HTR-8/SVneo (cell line): Measurements from ENCODE around the gene DCP1B.

ENCODE experiments used
- DNase-seq: peaks from one replicate; pipeline ENCODE4 v3.0.0; 2011; ENCODE audit warnings: low spot score, mixed read lengths; ENCODE audit not compliant: insufficient read length
- FAIRE-seq: peaks from 2 replicates; lab custom pipeline; 2011; peaks lifted over from hg19 to GRCh38; lab: Jason Lieb, UNC

Gene DCP1B

GRCh38 chr12:1925684-1926006, 78.6 kb downstream of the DCP1B start:
- DNase-seq (no peak), FAIRE-seq (no peak)

- peak; percentile 80 for FAIRE-seq
- DNase-seq: no peak
These were observed 79.1 kb downstream of the DCP1B start for GRCh38 chr12:1924996-1925683.

DNA sequence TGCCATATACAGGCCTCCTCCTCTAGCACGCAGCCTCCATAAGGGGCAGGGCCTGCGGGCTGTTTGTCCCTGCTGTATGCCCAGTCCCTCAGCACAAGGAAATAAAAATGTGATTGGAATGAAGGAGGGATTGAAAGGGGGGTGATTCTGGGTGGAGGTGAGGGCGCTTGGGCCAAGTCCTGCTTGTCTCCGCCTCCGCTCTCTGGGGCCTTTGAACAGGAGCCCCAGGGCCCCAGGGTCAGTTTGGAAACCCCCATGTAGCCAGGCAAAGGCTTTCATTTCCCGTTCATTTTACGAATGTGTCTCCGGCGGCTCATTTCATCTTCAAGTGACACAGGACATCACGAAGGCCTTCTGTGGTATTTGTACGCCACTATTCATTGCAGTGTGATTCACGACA, 81.3 kb downstream of the DCP1B start:
- no peak for DNase-seq
- FAIRE-seq: no peak

- no peak for FAIRE-seq
- no peak for DNase-seq
These were observed 82.1 kb downstream of the DCP1B start for GRCh38 chr12:1922075-1922709.

DNA sequence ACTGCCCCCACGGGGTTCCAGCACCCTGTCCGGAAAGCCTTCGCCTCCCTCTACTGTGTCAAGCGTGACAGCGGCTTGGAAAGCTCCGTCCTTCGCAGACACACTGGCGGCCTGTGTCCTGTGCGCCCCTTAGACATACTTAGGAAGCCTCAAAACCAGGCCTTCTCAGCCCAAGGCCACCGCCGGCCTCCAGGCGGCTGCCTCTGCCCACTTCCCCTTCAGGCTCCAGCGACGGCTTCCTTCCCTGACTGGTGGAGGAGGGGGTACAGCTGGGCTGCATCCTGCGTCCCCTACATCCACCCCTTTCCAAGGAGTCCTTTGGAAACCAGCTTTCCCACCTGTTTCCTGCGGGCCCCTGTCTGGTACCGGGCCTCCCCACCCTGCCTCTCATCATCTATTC, 83.3 kb downstream of the DCP1B start:
- DNase-seq: no peak
- FAIRE-seq: no peak

DNA sequence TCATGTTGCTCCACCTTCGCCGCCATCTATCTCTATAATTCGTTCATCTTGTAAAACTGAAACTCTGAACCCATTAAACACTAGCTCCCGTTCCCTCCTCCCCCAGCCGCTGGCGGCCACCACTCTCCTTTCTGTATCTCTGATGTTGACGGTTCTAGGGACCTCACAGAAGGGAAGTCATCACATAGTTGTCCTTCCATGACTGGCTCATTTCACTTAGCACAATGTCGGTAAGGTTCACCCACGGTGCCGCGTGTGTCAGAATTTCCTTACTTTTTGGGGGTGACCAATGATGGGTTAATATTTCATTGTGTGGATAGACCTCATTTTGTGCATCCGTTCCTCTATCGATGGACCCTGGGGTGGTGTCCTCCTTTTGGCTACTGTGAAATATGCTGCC, 83.8 kb downstream of the DCP1B start:
- no peak for DNase-seq
- FAIRE-seq: peak; percentile 64

- FAIRE-seq (peak; percentile 13), DNase-seq (no peak)
These were observed 84.5 kb downstream of the DCP1B start for GRCh38 chr12:1919763-1920162.

- DNase-seq (no peak), FAIRE-seq (peak; percentile 62)
These were observed 85.0 kb downstream of the DCP1B start for GRCh38 chr12:1919284-1919683.

DNA sequence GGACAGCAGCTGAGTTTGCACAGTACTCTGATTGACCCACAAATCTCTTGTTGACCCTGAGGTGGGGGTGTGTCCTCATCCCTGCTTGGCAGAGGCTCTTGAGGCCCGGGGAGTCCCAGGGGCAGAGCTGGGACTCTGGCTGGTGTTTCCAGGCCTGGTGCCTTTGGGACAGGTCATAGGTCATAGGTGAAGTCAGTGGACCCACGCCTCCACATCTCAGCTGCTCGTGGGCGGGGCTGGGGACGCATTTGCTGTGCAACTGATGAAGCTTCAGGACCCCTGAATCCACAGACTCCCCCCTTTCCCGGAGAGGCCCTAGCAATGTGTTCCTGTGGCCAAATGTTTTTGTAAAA, 85.4 kb downstream of the DCP1B start:
- no peak for DNase-seq
- FAIRE-seq: no peak

DNA sequence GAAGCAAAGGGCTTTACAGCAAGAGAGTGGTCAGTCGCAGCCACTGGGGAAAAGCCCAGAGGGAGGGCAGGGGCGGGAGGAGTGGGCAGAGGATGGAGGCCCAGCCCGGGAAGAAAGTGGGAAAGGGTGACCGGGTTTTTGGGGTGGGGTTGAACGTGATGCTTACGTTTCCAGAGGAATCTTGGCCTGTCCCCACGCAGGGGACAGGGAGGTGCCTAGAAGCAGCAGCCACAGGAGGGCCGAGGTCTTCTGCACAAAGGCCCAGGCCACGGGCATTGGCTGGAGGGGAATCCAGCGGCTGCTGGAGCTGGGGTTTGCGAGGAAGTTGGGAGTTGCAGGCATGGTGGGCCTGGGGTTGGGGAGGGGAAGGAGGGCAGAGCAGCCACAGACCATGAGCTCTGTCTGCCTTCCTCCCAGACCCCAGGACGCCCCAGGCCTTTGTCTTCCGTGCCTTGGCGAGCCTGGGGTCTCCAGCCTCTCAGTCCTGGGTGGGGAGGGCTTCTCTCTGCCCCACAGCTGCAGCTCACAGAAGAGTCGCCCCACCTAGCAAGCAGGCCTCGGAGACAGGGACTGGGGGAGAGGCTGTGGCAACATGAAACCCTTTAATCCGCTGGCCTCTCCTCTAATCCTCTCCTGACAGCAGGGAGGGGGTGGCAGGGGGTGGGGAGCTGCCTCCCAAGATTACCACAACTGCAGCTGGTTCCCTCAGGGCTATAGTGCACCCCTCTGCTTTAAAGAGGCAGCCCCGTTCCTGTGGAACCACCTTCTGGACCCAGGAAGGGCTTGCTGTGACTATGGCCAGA, 86.0 kb downstream of the DCP1B start, which contains the start of gene CACNA2D4:
TSS of gene CACNA2D4 (minus strand) at position 572 of the 803 bp plus-strand sequence. CDS start at position 393, 179 bp downstream.
- DNase-seq (no peak), FAIRE-seq (no peak)

DNA sequence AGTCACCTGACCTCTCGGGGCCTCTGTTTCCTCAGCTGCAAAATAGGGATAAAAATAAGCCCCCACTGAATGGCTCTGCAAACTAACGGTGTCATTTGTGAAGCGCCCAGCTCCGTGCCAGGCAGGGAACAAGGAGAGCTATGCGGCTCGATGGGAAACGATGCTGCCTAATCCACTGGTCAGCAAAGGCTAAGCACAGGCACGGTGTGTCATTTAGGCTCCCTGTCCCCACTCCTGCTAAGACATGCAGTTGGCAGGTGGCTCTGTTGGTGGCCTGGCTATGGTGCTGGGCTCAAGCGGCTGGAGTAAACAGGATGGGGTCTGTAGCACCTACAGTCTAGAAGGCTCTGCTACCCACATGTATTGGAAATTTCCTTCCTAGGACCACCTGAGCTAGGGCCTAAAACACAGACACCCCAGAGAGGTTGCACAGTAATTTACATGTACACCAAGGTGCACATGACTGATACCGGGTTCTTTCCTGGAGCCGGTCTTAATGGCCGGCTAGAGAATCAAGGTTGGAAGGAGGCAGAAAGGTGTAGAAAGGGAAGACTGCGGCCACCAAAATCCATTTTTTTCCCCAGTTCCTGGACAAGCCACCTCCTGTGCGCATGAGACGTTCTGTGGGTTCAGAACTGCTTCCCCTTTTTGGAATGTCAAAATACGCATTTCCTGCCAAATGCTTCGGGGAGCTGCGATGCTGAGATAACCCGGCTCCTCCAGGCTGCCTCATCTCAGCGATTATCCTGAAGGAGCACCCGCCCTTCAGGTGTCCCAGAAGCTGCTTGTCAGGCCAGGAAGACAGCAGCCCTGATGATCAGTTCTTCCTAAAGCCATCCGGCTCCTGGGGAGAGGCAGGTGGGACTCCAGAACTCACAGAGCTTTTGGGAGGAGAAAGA, 86.8 kb downstream of the DCP1B start:
- FAIRE-seq (peak; percentile 40), DNase-seq (no peak)

DNA sequence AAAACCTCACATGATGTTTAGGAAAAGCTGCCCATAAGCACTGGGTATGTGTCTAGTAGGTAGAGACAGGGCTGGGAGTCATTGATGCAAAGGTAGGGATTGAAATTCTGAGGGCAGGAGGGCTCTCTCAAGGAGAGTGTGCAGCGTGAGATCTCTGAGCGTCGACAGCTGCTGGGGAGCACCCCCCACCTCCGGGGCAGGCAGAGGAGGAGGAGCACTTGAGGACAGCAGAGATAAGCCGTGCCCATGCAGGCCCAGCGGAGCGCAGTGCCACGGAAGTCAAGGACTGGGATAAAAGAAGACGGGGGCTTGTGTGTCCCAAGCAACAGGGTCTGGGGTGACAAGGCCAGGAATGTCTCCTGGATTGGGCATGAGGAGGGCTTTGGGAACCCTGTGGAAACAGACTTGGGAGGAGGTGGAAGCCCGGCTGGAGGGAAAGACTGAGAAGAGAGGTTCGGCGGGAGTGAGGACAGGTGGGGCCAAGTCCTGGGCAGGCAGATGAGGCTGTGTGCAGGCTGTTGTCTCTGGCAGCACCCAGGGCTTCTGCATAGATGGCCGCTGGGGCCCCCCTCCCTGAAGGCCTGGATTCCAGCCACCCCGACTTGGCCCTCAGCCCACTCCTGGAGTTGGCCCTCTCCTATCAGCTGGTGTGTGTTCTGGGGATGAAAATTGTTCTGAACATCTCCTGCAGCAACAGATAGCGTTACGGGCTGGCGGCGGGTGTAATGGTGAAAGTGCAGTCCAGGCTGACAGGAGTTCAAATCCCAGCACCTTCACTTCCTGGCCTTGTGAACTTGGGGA, 87.7 kb downstream of the DCP1B start:
- no peak for FAIRE-seq
- no peak for DNase-seq

DNA sequence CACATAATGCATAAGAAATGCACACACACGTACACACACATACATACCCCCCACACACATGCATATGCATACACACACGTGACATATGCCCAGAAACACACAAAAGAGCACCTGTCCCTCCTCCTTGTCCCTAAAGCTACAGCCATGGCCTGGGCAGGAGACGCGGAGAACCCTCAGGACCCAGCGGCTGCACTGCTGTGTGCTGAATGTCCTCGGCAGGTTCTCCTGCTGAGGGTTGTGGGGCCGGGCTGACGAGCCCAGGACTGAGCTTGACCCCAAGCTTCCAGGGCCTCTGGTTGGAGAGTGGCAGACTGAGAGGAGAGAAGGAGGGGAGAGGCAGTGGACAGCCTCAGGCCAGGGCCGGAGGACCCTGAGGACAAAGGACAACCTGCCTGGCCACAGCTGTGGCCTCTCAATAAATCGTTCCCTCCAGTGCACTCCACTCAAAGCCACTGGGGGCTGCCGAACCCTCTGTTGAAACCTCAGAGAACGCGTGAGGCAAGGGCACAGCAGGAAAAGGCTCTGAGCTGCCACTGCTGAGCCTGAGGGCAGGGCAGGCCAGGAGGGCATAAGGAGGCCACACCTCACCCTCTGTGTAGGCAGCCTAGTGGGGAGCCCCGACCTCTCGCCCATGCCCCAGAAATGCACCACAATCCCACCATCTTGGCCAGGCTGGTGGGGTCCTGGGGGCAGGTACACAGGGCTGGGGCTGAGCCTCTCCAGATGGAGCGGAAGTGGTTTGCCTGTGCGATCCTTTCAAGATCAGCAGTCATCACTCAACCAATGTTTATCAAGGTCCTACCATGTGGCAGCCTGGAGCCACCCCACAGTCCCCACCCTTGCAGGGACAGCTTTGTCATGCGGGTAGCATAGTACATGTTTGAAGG, 88.9 kb downstream of the DCP1B start:
- DNase-seq (no peak), FAIRE-seq (no peak)

- no peak for FAIRE-seq
These were observed 89.9 kb downstream of the DCP1B start for GRCh38 chr12:1914114-1914911.

DNA sequence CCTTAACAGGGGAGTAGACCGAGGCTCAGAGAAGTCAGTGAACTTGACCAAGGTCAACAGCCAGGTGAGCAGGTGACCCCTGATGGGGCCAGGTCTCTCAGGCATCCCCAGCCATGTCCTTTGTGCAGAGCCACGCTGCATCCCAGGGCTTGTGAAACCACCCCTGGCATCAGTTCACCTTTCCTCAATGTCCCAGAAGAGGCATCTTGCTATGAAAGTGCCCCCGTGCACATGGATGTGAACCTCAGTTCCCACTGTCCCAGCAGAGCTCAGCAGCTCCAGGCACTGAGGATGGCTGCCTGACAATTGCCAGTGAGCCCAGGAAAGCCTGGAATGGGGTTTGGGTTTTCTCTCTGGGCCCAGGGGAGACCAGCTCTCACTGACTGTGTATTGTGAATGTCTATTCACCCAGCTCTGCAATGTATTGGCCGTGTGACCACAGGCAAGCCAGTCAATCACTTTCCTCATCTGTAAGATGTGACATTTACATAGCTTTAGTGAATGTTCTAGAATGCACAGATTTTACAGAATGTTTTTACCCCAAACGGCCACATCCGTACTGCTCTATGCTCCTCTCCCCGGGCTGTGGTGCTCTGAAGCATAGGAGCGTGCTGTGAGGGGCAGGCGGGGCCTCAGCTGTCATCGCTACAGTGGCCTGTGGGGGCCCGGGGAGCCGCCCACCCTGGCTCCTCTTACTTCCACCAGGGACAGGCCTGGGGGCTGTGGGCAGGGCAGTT, 90.7 kb downstream of the DCP1B start:
- no peak for FAIRE-seq
- no peak for DNase-seq

More at GRCh38 chr12:1914114-1914911, 89.9 kb downstream of the DCP1B start:
- no peak for DNase-seq

- DNase-seq: peak; percentile 94
- FAIRE-seq: peak; percentile 72
These were observed 91.5 kb downstream of the DCP1B start for GRCh38 chr12:1912580-1913376.
